ENCODE results near the gene LRRC52. TPM values are rescaled to one million over a fixed set of nuclear protein-coding genes. Genes with fewer than 3 reads are reported as not detected.

Gene LRRC52
- total RNA-seq, 6 experiments from 2014 or later: not detected

DNA sequence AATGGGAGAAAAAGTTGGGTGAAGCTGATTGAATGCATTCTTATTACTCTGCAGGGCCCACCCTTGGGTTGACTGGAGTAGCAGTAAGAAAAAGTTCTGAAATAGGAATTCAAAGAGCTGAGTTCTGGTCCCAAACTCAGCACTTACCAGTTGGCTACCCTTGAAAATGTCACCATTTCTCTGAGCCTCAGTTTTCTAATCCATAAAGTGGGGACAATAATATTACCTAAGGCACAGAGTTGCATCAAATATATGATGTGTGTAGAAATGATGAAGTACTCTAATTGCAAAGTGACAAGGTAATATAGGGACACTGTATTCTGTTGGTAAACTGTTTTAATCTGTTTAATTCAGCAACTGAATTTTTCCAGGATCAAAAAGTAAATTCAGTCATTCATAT is 1.2 kb downstream of the LRRC52 start:
- Mint-ChIP-seq H3K27ac (no peak overlapping the region), H3K9me3 (no peaks in the 10 kb centered on the region), H3K4me1 (ENCODE audit: low read depth) (no peaks in the 10 kb centered on the region), H3K36me3 (ENCODE audit: low read depth) (no peaks in the 10 kb centered on the region), H3K27me3 (ENCODE audit: insufficient read depth) (peaks cover 5% of the 10 kb centered on the region), H3K4me3 (no peak overlapping the region)
- TF ChIP-seq, protein P1, sequence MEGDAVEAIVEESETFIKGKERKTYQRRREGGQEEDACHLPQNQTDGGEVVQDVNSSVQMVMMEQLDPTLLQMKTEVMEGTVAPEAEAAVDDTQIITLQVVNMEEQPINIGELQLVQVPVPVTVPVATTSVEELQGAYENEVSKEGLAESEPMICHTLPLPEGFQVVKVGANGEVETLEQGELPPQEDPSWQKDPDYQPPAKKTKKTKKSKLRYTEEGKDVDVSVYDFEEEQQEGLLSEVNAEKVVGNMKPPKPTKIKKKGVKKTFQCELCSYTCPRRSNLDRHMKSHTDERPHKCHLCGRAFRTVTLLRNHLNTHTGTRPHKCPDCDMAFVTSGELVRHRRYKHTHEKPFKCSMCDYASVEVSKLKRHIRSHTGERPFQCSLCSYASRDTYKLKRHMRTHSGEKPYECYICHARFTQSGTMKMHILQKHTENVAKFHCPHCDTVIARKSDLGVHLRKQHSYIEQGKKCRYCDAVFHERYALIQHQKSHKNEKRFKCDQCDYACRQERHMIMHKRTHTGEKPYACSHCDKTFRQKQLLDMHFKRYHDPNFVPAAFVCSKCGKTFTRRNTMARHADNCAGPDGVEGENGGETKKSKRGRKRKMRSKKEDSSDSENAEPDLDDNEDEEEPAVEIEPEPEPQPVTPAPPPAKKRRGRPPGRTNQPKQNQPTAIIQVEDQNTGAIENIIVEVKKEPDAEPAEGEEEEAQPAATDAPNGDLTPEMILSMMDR (IDR thresholded peaks at IDR 0.05): no peak
- DNase-seq: no peak

DNA sequence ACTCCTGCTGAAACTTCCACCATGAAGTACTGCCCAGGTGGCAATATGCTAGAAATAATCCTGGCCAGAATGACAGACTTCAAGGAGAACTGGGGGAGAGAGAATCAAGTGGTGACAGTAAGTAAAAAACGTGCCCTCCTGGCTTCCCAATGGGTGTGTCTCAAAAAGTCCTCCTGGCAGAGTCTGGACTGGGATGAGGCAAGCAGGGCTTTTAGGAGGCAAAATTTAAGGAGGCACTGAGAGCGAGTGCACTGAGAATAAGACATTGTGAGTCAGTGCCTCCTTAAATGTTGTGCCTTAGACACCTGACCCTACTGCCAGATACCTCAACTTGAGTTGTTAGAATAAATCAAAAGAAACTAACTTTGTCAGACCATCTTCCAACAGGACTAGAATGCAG is 2.2 kb downstream of the LRRC52 start:
- TF ChIP-seq, protein P1 (IDR thresholded peaks at IDR 0.05): no peak
- Mint-ChIP-seq H3K27ac (no peak overlapping the region), H3K36me3 (ENCODE audit: low read depth) (no peaks in the 10 kb centered on the region), H3K4me1 (ENCODE audit: low read depth) (no peaks in the 10 kb centered on the region), H3K4me3 (no peak overlapping the region), H3K9me3 (no peaks in the 10 kb centered on the region), H3K27me3 (ENCODE audit: insufficient read depth) (peaks cover 5% of the 10 kb centered on the region)
- DNase-seq: no peak

- no peak for DNase-seq
- Mint-ChIP-seq H3K4me1 (ENCODE audit: low read depth) (no peaks in the 10 kb centered on the region), H3K4me3 (no peak overlapping the region), H3K27me3 (ENCODE audit: insufficient read depth) (peaks cover 5% of the 10 kb centered on the region), H3K9me3 (no peaks in the 10 kb centered on the region), H3K27ac (no peak overlapping the region), H3K36me3 (ENCODE audit: low read depth) (no peaks in the 10 kb centered on the region)
- TF ChIP-seq, protein P1 (IDR thresholded peaks at IDR 0.05): no peak
Measured at GRCh38 chr1:165549973-165550372, 6.2 kb downstream of the LRRC52 start.

DNA sequence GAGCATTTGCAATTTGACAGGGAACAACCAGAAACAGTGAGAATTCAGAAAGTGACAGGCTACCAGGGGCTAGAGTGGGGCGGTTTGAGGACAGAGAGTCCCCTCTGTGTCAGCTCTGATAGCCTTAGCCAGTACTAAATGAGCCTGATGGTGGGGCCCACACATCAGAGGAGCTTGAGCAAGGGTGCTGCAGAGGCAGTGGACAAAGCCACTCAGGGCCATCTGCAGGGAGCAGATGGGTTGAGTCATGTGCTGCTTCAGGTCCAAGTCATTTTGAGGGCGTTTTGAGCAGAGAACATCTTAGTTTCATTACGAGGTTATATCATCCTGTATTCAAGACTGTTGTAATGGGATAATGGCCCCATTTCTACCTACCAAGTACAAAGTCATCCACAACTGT is 7.7 kb downstream of the LRRC52 start:
- H3K27ac Mint-ChIP-seq: no peak overlapping the region
- H3K9me3 Mint-ChIP-seq: no peaks in the 10 kb centered on the region
- H3K4me1 Mint-ChIP-seq (ENCODE audit: low read depth): no peaks in the 10 kb centered on the region
- H3K4me3 Mint-ChIP-seq: no peak overlapping the region
- H3K36me3 Mint-ChIP-seq (ENCODE audit: low read depth): no peaks in the 10 kb centered on the region
- H3K27me3 Mint-ChIP-seq (ENCODE audit: insufficient read depth): peaks cover 5% of the 10 kb centered on the region
- no peak for DNase-seq
- TF ChIP-seq, protein P1 (IDR thresholded peaks at IDR 0.05): no peak

DNA sequence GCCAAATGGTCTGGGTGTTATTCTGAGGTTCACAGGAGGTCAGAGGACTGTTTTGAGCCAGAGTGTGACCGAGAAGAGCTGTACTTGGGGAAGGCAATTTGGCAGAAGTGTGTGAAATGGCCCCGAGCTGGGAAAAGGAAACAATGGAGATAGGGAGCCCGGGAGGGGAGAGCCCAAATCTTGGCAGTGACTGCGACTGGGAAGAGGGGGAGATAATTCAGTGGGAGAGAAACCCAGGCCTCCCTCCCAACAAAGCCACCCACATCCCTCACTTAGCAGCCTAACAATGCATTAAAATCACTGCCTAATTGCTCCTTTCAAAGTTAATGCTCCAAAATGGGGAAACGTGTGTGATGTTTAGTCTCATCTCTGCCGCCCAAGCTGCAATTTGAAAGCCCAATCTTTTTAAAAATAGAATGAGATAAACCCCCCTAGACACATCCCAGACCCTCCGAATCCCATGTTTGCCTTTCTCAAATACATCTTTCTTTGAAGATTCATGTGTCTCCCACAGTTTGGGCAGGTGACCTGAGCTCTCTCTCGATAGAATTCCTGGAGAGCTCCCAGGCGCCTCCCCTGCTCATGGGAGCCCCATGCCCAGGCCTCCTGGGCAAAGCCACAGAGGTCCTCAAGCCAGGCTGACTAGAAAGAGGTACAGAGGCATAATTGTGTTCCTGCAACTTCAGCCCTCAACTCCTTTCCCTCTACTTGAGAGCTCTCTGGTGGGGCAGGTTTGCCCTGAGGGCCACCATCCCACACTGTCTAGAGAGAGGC is 17.3 kb downstream of the LRRC52 start:
- Mint-ChIP-seq H3K4me1 (ENCODE audit: low read depth) (no peaks in the 10 kb centered on the region), H3K4me3 (no peak overlapping the region), H3K36me3 (ENCODE audit: low read depth) (no peaks in the 10 kb centered on the region), H3K27ac (no peak overlapping the region), H3K9me3 (no peaks in the 10 kb centered on the region), H3K27me3 (ENCODE audit: insufficient read depth) (no peaks in the 10 kb centered on the region; the same call in 1 of the 2 replicates)
- TF ChIP-seq, protein P1 (IDR thresholded peaks at IDR 0.05): no peak
- no peak for DNase-seq
